Mucosa of stomach (tissue), 1 donor: Measurements from ENCODE around the gene NR5A2.

ENCODE experiments used
- H3K27me3 ChIP-seq: one replicate; pipeline ENCODE4 v1.7.0; 2013; ENCODE audit warnings: mild to moderate bottlenecking, low read length; ENCODE audit not compliant: control insufficient read depth, insufficient read depth
- H3K36me3 ChIP-seq: one replicate; pipeline ENCODE4 v1.7.0; 2013; ENCODE audit warnings: low read length; ENCODE audit not compliant: control insufficient read depth, insufficient read depth
- H3K4me1 ChIP-seq: one replicate; pipeline ENCODE4 v1.7.0; 2013; ENCODE audit warnings: mild to moderate bottlenecking, low read length; ENCODE audit not compliant: control insufficient read depth, insufficient read depth
- H3K4me3 ChIP-seq: one replicate; pipeline ENCODE4 v1.7.0; 2013; ENCODE audit warnings: low read length
- H3K9ac ChIP-seq: one replicate; pipeline ENCODE4 v1.7.0; 2013; ENCODE audit warnings: mild to moderate bottlenecking, low read length, moderate library complexity
- H3K9me3 ChIP-seq: one replicate; pipeline ENCODE4 v1.7.0; 2013; ENCODE audit warnings: mild to moderate bottlenecking, low read length, moderate library complexity; ENCODE audit not compliant: control insufficient read depth
- donor health status: Pancreatic carcinoma.

NR5A2 gene

GRCh38 chr1:200081969-200082245, 54.4 kb downstream of the NR5A2 start:
- no peaks in the 10 kb centered on the region for H3K27me3 ChIP-seq
- H3K4me3 ChIP-seq: no peak overlapping the region
- no peaks in the 10 kb centered on the region for H3K36me3 ChIP-seq
- H3K9me3 ChIP-seq: no peaks in the 10 kb centered on the region
- no peaks in the 10 kb centered on the region for H3K4me1 ChIP-seq
- no peak overlapping the region for H3K9ac ChIP-seq

- no peaks in the 10 kb centered on the region for H3K4me1 ChIP-seq
- H3K9me3 ChIP-seq: no peaks in the 10 kb centered on the region
- H3K4me3 ChIP-seq: no peak overlapping the region
- no peaks in the 10 kb centered on the region for H3K27me3 ChIP-seq
- no peaks in the 10 kb centered on the region for H3K36me3 ChIP-seq
- no peak overlapping the region for H3K9ac ChIP-seq
Observed at GRCh38 chr1:200082329-200082728, 54.8 kb downstream of the NR5A2 start.

- no peak overlapping the region for H3K4me3 ChIP-seq
- H3K9me3 ChIP-seq: no peaks in the 10 kb centered on the region
- H3K9ac ChIP-seq: no peak overlapping the region
- no peaks in the 10 kb centered on the region for H3K4me1 ChIP-seq
- H3K36me3 ChIP-seq: no peaks in the 10 kb centered on the region
- H3K27me3 ChIP-seq: no peaks in the 10 kb centered on the region
Observed at GRCh38 chr1:200090252-200091159, 63.0 kb downstream of the NR5A2 start.

- Histone ChIP-seq H3K36me3 (no peaks in the 10 kb centered on the region), H3K4me1 (no peaks in the 10 kb centered on the region), H3K27me3 (no peaks in the 10 kb centered on the region), H3K9ac (no peak overlapping the region), H3K9me3 (no peaks in the 10 kb centered on the region), H3K4me3 (no peak overlapping the region)
Observed at GRCh38 chr1:200095057-200095577, 67.6 kb downstream of the NR5A2 start.

- no peaks in the 10 kb centered on the region for H3K4me1 ChIP-seq
- no peaks in the 10 kb centered on the region for H3K27me3 ChIP-seq
- no peaks in the 10 kb centered on the region for H3K9me3 ChIP-seq
- H3K36me3 ChIP-seq: no peaks in the 10 kb centered on the region
- H3K9ac ChIP-seq: no peak overlapping the region
- no peak overlapping the region for H3K4me3 ChIP-seq
Observed at GRCh38 chr1:200096774-200097173, 69.3 kb downstream of the NR5A2 start.

- H3K9ac ChIP-seq: no peak overlapping the region
- H3K4me3 ChIP-seq: no peak overlapping the region
- no peaks in the 10 kb centered on the region for H3K27me3 ChIP-seq
- no peaks in the 10 kb centered on the region for H3K36me3 ChIP-seq
- no peaks in the 10 kb centered on the region for H3K4me1 ChIP-seq
- no peaks in the 10 kb centered on the region for H3K9me3 ChIP-seq
Observed at GRCh38 chr1:200099040-200099439, 71.5 kb downstream of the NR5A2 start.

GRCh38 chr1:200103966-200104583, 76.6 kb downstream of the NR5A2 start:
- Histone ChIP-seq H3K4me3 (no peak overlapping the region), H3K36me3 (no peaks in the 10 kb centered on the region), H3K9ac (no peak overlapping the region), H3K4me1 (no peaks in the 10 kb centered on the region), H3K27me3 (no peaks in the 10 kb centered on the region), H3K9me3 (no peaks in the 10 kb centered on the region)

GRCh38 chr1:200107004-200107470, 79.5 kb downstream of the NR5A2 start:
- Histone ChIP-seq H3K27me3 (no peaks in the 10 kb centered on the region), H3K4me1 (no peaks in the 10 kb centered on the region), H3K4me3 (no peak overlapping the region), H3K9me3 (no peaks in the 10 kb centered on the region), H3K36me3 (no peaks in the 10 kb centered on the region), H3K9ac (no peak overlapping the region)

GRCh38 chr1:200108659-200109058, 81.1 kb downstream of the NR5A2 start:
- Histone ChIP-seq H3K4me3 (no peak overlapping the region), H3K9me3 (no peaks in the 10 kb centered on the region), H3K36me3 (no peaks in the 10 kb centered on the region), H3K4me1 (peaks cover 6% of the 10 kb centered on the region), H3K27me3 (no peaks in the 10 kb centered on the region), H3K9ac (no peak overlapping the region)

- H3K4me1 ChIP-seq: peaks cover 19% of the 10 kb centered on the region
- H3K9me3 ChIP-seq: no peaks in the 10 kb centered on the region
- no peak overlapping the region for H3K4me3 ChIP-seq
- H3K36me3 ChIP-seq: no peaks in the 10 kb centered on the region
- no peaks in the 10 kb centered on the region for H3K27me3 ChIP-seq
- H3K9ac ChIP-seq: no peak overlapping the region
Observed at GRCh38 chr1:200112290-200112689, 84.8 kb downstream of the NR5A2 start.

- H3K9ac ChIP-seq: no peak overlapping the region
- no peaks in the 10 kb centered on the region for H3K36me3 ChIP-seq
- no peaks in the 10 kb centered on the region for H3K9me3 ChIP-seq
- H3K4me1 ChIP-seq: peaks cover 19% of the 10 kb centered on the region
- H3K4me3 ChIP-seq: no peak overlapping the region
- no peaks in the 10 kb centered on the region for H3K27me3 ChIP-seq
Observed at GRCh38 chr1:200115532-200115931, 88.0 kb downstream of the NR5A2 start.

GRCh38 chr1:200116324-200116723, 88.8 kb downstream of the NR5A2 start:
- no peaks in the 10 kb centered on the region for H3K27me3 ChIP-seq
- no peak overlapping the region for H3K4me3 ChIP-seq
- H3K9me3 ChIP-seq: no peaks in the 10 kb centered on the region
- no peaks in the 10 kb centered on the region for H3K36me3 ChIP-seq
- H3K4me1 ChIP-seq: peaks cover 19% of the 10 kb centered on the region
- no peak overlapping the region for H3K9ac ChIP-seq
